Neural progenitor cell (in vitro differentiated cells): Measurements from ENCODE around the gene CXCL17.

ENCODE experiments used
- CTCF ChIP-seq: fragments of 200-600 bp; sonication (generic); IDR thresholded peaks from 2 replicates; pipeline ENCODE4 v1.5.1; 2017; ENCODE audit warnings: antibody characterized with exemption, mild to moderate bottlenecking
- EZH2 ChIP-seq: fragments of 200-600 bp; sonication (generic); IDR thresholded peaks from 2 replicates; pipeline ENCODE4 v1.6.1; 2017; ENCODE audit warnings: antibody characterized with exemption, mild to moderate bottlenecking, moderate library complexity

GRCh38 chr19:42445948-42446347, 3.2 kb upstream of the CXCL17 start:
- TF ChIP-seq EZH2 (no peak), CTCF (no peak)
